ENCODE results near the gene TMEM108. TPM values are rescaled to one million over a fixed set of nuclear protein-coding genes. Genes with fewer than 3 reads are reported as not detected.

Gene TMEM108
- polyA plus RNA-seq, 1 donor from 2014 or later, result 2.1 TPM

DNA sequence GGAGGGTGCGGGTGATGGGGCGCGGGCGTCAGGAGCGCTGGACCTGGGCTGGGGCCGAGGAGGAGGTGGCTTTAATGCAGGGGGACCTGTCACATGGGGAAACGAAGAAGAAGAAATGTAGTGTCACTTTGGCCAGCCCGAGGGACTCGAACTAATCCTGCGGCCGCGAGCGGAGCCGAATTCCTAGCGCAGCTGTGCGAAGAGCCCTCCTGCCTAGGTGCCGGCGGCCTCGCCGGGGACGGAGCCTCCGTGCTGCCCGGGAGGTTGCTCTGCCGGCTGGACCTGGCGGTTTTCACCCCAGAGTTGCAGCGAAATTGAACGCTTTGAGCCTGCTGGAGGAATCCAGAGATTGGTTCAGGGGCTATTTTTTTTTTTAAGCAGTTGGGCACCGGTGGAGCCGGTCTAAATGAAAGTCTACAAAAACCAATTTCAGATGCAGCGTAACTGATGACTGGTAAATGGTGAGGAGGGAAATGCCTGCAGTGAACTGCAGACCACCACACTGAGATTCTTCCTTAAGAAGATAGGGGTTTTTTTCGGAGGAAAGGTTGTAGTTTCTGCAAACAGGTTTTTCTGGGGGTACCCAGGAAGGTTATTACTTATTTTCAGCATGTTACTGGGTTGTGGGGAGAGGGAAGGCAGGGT is 662 bp downstream of the TMEM108 start:
- peak overlapping the region; percentile 75 for H2AFZ ChIP-seq (ENCODE audit: low read depth, low read length)
- TF ChIP-seq EP300 (conservative IDR thresholded peaks at IDR 0.05; ENCODE audit: poor library complexity, severe bottlenecking) (no peak), CTCF (IDR thresholded peaks at IDR 0.05; ENCODE audit: poor library complexity, severe bottlenecking) (peak; percentile 9)
- H3K36me3 ChIP-seq (ENCODE audit: insufficient read depth, low read length), result no peaks in the 10 kb centered on the region

DNA sequence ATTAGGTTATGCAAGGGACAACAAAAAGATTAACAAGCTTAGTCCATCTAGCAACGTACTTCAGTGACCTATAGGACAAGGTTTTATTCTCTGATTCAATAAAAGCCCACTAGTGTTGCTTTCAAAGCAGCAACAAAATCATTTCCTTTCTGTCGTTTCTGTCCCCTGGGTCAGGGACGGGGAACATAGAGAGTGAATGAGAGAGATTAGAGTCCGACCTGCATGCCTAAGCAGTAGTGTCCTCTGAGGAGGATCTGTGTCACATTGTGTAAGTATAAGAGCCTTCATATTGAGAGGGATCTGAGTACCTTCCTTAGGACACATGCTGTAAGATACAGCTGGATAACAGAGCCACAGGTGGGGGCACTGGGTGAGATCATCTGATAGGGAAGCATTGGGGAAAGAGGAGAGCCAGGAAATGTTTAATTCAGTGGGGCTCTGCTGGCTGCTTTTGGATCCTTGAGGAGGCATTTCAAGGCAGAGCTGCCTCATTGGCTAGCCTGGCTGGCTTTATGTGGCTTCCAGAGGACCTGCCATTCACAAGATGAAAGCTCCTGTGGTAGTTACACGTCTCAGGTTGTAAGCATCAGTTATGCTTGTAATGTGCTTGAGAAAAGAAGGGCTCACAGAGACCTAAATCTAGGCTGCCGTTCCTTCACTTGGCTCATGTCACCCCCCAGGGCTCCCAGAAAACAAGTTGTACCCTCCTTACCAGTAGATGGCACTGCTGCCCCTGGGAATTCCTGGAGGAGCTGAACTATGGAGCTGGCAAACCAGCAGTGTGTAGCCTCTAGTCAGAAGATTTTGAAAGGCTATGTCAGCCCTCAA is 2.7 kb downstream of the TMEM108 start:
- no peaks in the 10 kb centered on the region for H3K9me2 ChIP-seq (ENCODE audit: insufficient read depth, low read length)
- H3K27me3 ChIP-seq (ENCODE audit: insufficient read depth, low read depth, low read length), result peaks cover 12% of the 10 kb centered on the region
- peak overlapping the region; percentile 42 for H3K4me3 ChIP-seq (ENCODE audit: low read length)
- H3K9ac ChIP-seq (ENCODE audit: low read length), result no peak overlapping the region
- H2AFZ ChIP-seq (ENCODE audit: low read depth, low read length), result no peak overlapping the region
- no peaks in the 10 kb centered on the region for H3K9me3 ChIP-seq (ENCODE audit: low read length)
- TF ChIP-seq EZH2 (IDR thresholded peaks at IDR 0.05; ENCODE audit: borderline replicate concordance, insufficient read depth, low read length, poor library complexity, severe bottlenecking) (no peak), RAD21 (conservative IDR thresholded peaks at IDR 0.05) (peak; percentile 97), CTCF (IDR thresholded peaks at IDR 0.05; ENCODE audit: poor library complexity, severe bottlenecking) (peak; percentile 94), SMC3 (conservative IDR thresholded peaks at IDR 0.05; ENCODE audit: poor library complexity) (peak; percentile 97)
- H4K20me1 ChIP-seq (ENCODE audit: insufficient read depth), result no peaks in the 10 kb centered on the region
- no peak overlapping the region for H3K27ac ChIP-seq (ENCODE audit: low read length)
- no peaks in the 10 kb centered on the region for H3F3A ChIP-seq (ENCODE audit: insufficient read depth, low read length, poor library complexity, severe bottlenecking)
- H3K79me2 ChIP-seq (replicated peaks; ENCODE audit: insufficient read depth, low read length), result no peaks in the 10 kb centered on the region
- no peaks in the 10 kb centered on the region for H3K36me3 ChIP-seq (ENCODE audit: insufficient read depth, low read length)
- peak overlapping the region; percentile 3 for H3K4me2 ChIP-seq (ENCODE audit: low read length)

More for the DNA sequence above, 662 bp downstream of the TMEM108 start:
- no peaks in the 10 kb centered on the region for H3K9me2 ChIP-seq (ENCODE audit: insufficient read depth, low read length)
- peak overlapping the region; percentile 81 for H3K4me3 ChIP-seq (ENCODE audit: low read length)
- no peaks in the 10 kb centered on the region for H3K79me2 ChIP-seq (replicated peaks; ENCODE audit: insufficient read depth, low read length)
- no peaks in the 10 kb centered on the region for H3K9me3 ChIP-seq (ENCODE audit: low read length)
- H3K9ac ChIP-seq (ENCODE audit: low read length), result peak overlapping the region; percentile 74
- no peaks in the 10 kb centered on the region for H3F3A ChIP-seq (ENCODE audit: insufficient read depth, low read length, poor library complexity, severe bottlenecking)
- peak overlapping the region; percentile 53 for H3K27ac ChIP-seq (ENCODE audit: low read length)
- peaks cover 12% of the 10 kb centered on the region for H3K27me3 ChIP-seq (ENCODE audit: insufficient read depth, low read depth, low read length)
- H3K4me2 ChIP-seq (ENCODE audit: low read length), result peak overlapping the region; percentile 62
- H4K20me1 ChIP-seq (ENCODE audit: insufficient read depth), result no peaks in the 10 kb centered on the region

DNA sequence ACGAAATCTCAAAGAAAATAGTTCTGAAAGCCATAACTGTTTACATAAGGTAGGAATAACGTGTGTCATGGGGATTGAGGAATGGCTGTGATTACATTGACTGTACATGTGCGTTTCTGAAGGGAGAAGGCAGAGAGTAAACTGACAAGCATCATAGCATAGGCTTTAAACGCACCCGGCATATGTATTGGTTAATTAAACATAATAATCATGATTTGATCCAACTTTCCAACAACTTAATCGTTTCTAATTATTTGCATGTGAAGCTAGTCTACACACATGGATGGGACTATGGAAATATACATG is 3.3 kb downstream of the TMEM108 start:
- no peak overlapping the region for H3K9ac ChIP-seq (ENCODE audit: low read length)
- H4K20me1 ChIP-seq (ENCODE audit: insufficient read depth), result no peaks in the 10 kb centered on the region
- H3K36me3 ChIP-seq (ENCODE audit: insufficient read depth, low read length), result no peaks in the 10 kb centered on the region
- no peaks in the 10 kb centered on the region for H3K79me2 ChIP-seq (replicated peaks; ENCODE audit: insufficient read depth, low read length)
- no peaks in the 10 kb centered on the region for H3K9me3 ChIP-seq (ENCODE audit: low read length)
- no peak overlapping the region for H2AFZ ChIP-seq (ENCODE audit: low read depth, low read length)
- no peaks in the 10 kb centered on the region for H3K9me2 ChIP-seq (ENCODE audit: insufficient read depth, low read length)
- peak overlapping the region; percentile 3 for H3K4me2 ChIP-seq (ENCODE audit: low read length)
- H3K27ac ChIP-seq (ENCODE audit: low read length), result no peak overlapping the region
- peaks cover 12% of the 10 kb centered on the region for H3K27me3 ChIP-seq (ENCODE audit: insufficient read depth, low read depth, low read length)
- TF ChIP-seq CTCF (IDR thresholded peaks at IDR 0.05; ENCODE audit: poor library complexity, severe bottlenecking), result no peak
- TF ChIP-seq POLR2AphosphoS5 (IDR thresholded peaks at IDR 0.05), result no peak
- TF ChIP-seq, protein P1, sequence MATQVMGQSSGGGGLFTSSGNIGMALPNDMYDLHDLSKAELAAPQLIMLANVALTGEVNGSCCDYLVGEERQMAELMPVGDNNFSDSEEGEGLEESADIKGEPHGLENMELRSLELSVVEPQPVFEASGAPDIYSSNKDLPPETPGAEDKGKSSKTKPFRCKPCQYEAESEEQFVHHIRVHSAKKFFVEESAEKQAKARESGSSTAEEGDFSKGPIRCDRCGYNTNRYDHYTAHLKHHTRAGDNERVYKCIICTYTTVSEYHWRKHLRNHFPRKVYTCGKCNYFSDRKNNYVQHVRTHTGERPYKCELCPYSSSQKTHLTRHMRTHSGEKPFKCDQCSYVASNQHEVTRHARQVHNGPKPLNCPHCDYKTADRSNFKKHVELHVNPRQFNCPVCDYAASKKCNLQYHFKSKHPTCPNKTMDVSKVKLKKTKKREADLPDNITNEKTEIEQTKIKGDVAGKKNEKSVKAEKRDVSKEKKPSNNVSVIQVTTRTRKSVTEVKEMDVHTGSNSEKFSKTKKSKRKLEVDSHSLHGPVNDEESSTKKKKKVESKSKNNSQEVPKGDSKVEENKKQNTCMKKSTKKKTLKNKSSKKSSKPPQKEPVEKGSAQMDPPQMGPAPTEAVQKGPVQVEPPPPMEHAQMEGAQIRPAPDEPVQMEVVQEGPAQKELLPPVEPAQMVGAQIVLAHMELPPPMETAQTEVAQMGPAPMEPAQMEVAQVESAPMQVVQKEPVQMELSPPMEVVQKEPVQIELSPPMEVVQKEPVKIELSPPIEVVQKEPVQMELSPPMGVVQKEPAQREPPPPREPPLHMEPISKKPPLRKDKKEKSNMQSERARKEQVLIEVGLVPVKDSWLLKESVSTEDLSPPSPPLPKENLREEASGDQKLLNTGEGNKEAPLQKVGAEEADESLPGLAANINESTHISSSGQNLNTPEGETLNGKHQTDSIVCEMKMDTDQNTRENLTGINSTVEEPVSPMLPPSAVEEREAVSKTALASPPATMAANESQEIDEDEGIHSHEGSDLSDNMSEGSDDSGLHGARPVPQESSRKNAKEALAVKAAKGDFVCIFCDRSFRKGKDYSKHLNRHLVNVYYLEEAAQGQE (IDR thresholded peaks at IDR 0.05; ENCODE audit: borderline replicate concordance), result no peak
- peak; percentile 57 for TF ChIP-seq SMC3 (conservative IDR thresholded peaks at IDR 0.05; ENCODE audit: poor library complexity)
- TF ChIP-seq MXI1 (conservative IDR thresholded peaks at IDR 0.05; ENCODE audit: poor library complexity, severe bottlenecking), result peak; percentile 71
- no peak for TF ChIP-seq EZH2 (IDR thresholded peaks at IDR 0.05; ENCODE audit: borderline replicate concordance, insufficient read depth, low read length, poor library complexity, severe bottlenecking)
- no peak for TF ChIP-seq RAD21 (conservative IDR thresholded peaks at IDR 0.05)
- TF ChIP-seq TAF1 (IDR thresholded peaks at IDR 0.05; ENCODE audit: low read depth), result no peak
- TF ChIP-seq EP300 (conservative IDR thresholded peaks at IDR 0.05; ENCODE audit: poor library complexity, severe bottlenecking), result peak; percentile 49
- no peaks in the 10 kb centered on the region for H3F3A ChIP-seq (ENCODE audit: insufficient read depth, low read length, poor library complexity, severe bottlenecking)
- peak overlapping the region; percentile 42 for H3K4me3 ChIP-seq (ENCODE audit: low read length)

Data from neural cell (in vitro differentiated cells).